Measurements from ENCODE around the gene KRTAP25-1. TPM values are rescaled to one million over a fixed set of nuclear protein-coding genes. Genes with fewer than 3 reads are reported as not detected.

KRTAP25-1 gene, protein sequence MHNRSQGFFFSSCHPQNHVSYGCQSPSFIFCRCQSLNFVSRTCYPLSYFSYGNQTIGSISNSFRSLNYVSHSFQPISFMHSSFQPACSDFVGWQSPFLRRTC
- not detected for total RNA-seq (2021; fragmentation: NEBNext Ultra II Directional; extraction: Animal tissue kit (Norgen Biotek cat#: 25700))
- long read RNA-seq = 0 reads

GRCh38 chr21:30289215-30289614 is at the start of gene KRTAP25-1:
KRTAP25-1 (minus strand) TSS chr21:30289514; CDS start chr21:30289490, 24 bp downstream.
- Mint-ChIP-seq H3K9me3 (peaks cover 55% of the 10 kb centered on the region), H3K4me1 (ENCODE audit: low read depth) (no peaks in the 10 kb centered on the region), H3K27ac (no peak within 1 kb of the TSS), H3K36me3 (ENCODE audit: low read depth) (no peaks in the 10 kb centered on the region), H3K4me3 (no peak within 1 kb of the TSS), H3K27me3 (ENCODE audit: insufficient read depth) (peaks cover 2% of the 10 kb centered on the region; the same call in 1 of the 2 replicates)
- TF ChIP-seq, protein P1, sequence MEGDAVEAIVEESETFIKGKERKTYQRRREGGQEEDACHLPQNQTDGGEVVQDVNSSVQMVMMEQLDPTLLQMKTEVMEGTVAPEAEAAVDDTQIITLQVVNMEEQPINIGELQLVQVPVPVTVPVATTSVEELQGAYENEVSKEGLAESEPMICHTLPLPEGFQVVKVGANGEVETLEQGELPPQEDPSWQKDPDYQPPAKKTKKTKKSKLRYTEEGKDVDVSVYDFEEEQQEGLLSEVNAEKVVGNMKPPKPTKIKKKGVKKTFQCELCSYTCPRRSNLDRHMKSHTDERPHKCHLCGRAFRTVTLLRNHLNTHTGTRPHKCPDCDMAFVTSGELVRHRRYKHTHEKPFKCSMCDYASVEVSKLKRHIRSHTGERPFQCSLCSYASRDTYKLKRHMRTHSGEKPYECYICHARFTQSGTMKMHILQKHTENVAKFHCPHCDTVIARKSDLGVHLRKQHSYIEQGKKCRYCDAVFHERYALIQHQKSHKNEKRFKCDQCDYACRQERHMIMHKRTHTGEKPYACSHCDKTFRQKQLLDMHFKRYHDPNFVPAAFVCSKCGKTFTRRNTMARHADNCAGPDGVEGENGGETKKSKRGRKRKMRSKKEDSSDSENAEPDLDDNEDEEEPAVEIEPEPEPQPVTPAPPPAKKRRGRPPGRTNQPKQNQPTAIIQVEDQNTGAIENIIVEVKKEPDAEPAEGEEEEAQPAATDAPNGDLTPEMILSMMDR (IDR thresholded peaks at IDR 0.05) = no peak
- DNase-seq = no peak

GRCh38 chr21:30338717-30339116 is 49.4 kb upstream of the KRTAP25-1 start:
- TF ChIP-seq, protein P1 (IDR thresholded peaks at IDR 0.05) = no peak
- Mint-ChIP-seq H3K4me3 (no peak overlapping the region), H3K27ac (no peak overlapping the region), H3K36me3 (ENCODE audit: low read depth) (no peaks in the 10 kb centered on the region; the same call in 1 of the 2 replicates), H3K27me3 (ENCODE audit: insufficient read depth) (no peaks in the 10 kb centered on the region), H3K9me3 (peaks cover 32% of the 10 kb centered on the region), H3K4me1 (ENCODE audit: low read depth) (no peaks in the 10 kb centered on the region)
- no peak for DNase-seq

- Mint-ChIP-seq H3K36me3 (ENCODE audit: low read depth) (no peaks in the 10 kb centered on the region; the same call in 1 of the 2 replicates), H3K27ac (no peak overlapping the region), H3K27me3 (ENCODE audit: insufficient read depth) (no peaks in the 10 kb centered on the region), H3K9me3 (peaks cover 36% of the 10 kb centered on the region), H3K4me3 (no peak overlapping the region), H3K4me1 (ENCODE audit: low read depth) (no peaks in the 10 kb centered on the region)
- TF ChIP-seq, protein P1 (IDR thresholded peaks at IDR 0.05) = no peak
- no peak for DNase-seq
Measured at GRCh38 chr21:30337772-30338171, 48.5 kb upstream of the KRTAP25-1 start.

DNA sequence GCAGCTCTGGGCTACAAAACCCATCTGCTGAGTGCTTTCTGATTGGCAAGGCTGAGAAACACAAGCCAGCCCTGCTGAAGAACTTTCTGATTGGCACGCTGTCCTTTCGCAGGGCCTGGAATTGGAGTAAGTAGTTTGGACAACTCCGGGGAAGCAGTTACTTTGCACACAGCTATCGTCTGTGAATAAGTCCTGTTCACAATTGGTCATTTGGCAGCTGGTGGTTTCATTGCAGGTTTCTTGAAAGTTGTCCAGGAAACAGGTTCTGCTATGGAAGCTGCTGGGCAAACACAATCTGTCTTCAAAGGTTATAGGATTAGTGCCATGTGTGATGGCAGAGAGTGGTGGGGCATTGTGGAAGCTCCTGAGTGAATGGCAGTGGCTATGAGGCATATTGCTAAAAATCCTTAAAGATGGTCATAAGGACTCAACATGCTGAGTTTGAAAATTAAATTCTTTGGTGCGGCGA is 48.0 kb upstream of the KRTAP25-1 start, which contains the start of gene KRTAP27-1:
TSS of gene KRTAP27-1 (minus strand) at position 419 of the 469 bp plus-strand sequence. CDS start at position 393, 26 bp downstream.
- no peak for DNase-seq
- H3K36me3 Mint-ChIP-seq (ENCODE audit: low read depth) = no peaks in the 10 kb centered on the region; the same call in 1 of the 2 replicates
- no peaks in the 10 kb centered on the region for H3K27me3 Mint-ChIP-seq (ENCODE audit: insufficient read depth)
- TF ChIP-seq, protein P1 (IDR thresholded peaks at IDR 0.05) = no peak
- H3K27ac Mint-ChIP-seq = no peak within 1 kb of the TSS
- H3K9me3 Mint-ChIP-seq = peaks cover 38% of the 10 kb centered on the region
- no peaks in the 10 kb centered on the region for H3K4me1 Mint-ChIP-seq (ENCODE audit: low read depth)
- no peak within 1 kb of the TSS for H3K4me3 Mint-ChIP-seq

- H3K9me3 Mint-ChIP-seq = peaks cover 34% of the 10 kb centered on the region
- no peak overlapping the region for H3K4me3 Mint-ChIP-seq
- H3K27ac Mint-ChIP-seq = no peak overlapping the region
- no peaks in the 10 kb centered on the region for H3K4me1 Mint-ChIP-seq (ENCODE audit: low read depth)
- TF ChIP-seq, protein P1 (IDR thresholded peaks at IDR 0.05) = no peak
- DNase-seq = no peak
- H3K27me3 Mint-ChIP-seq (ENCODE audit: insufficient read depth) = no peaks in the 10 kb centered on the region
- H3K36me3 Mint-ChIP-seq (ENCODE audit: low read depth) = no peaks in the 10 kb centered on the region; the same call in 1 of the 2 replicates
Measured at GRCh38 chr21:30336596-30336995, 47.3 kb upstream of the KRTAP25-1 start.

All from HFFc6 (cell line).